ENCODE data around the gene NTMT1.
"Not testable (repeated sequence)": the region's sequence is repeated elsewhere in the genome, so short reads cannot be mapped to it uniquely, and the experiment has no call there.

The NTMT1 gene

DNA sequence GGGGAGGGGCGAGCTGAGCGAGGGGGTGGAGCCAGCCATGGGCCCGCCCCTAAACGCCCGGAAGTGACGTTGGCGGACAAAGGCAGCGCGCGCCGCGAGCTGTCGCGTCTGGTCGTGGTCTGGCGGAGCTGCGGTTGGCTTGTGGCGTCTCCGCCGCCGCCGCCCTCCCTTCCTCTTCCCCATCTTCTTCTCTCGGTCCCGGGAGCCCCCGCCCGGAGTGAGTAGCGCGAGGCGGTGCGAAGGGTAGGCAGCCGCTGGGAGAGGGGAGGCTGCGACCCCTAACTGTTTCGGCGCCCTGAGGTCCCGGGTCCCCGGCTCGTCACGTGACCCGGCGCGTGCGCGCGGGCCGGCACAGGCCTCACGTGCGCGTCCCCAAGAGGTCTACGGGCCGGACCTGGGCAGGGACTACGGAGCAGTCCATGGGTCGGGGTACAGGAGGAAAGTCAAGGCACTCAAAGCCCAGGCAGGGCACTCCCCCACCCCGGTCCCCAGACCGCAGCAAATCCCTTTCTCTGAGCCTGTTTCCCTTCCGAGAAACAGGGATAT lies at the start of gene NTMT1:
Gene NTMT1, plus strand, starts transcription at position 85 of the 546 bp plus-strand sequence. CDS start 6,541 bp downstream, outside the sequence.
- peak; percentile 91 for DNase-seq

DNA sequence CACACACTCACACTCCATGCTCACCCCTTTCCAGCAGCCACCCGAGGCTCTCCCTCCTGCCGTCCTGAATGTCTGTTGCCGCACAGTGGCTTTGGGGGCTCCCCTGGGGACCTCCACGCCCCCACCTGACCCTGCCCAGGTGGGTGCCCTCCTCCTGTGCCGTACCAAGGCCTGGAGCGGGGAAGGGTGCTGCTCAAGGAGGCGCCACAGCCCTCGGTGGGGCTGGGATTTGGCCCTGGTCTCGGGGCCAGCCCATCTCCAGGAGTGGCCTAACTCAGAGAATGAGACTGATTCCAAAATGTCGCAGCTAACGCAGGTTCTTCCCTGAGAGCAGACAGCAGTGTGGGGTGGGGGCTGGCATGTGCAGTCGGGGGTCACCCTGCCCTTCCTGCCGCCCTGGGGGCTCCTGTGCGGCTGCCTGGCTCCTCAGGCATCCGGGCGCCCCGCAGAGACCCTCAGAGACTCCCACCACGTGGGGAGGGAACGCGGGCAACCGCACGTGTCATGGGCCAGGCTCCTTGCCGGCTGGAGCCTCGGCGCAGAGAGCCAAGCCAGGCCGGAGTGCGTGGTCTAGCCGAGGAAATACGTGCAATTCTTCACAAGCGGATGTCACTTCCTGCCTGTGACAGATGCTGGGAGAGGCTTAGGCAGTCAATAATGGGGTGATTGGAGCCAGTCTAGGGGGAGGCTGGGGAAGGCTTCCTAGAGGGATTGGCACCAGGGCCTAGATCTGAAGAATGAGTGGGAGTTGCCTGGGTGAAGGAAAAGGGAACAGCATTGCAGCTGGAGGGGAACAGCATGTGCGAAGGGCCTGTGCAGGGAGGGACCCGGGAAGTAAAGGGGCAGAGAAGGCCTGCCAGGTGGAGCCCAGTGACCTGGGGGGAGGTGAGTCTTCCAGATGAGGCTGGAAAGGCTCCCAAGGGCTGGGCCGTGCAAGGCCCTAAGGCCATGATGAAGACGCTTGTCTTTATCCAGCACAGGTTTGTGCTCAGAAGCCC lies 49.1 kb upstream of the NTMT1 start:
- no peak for DNase-seq

DNA sequence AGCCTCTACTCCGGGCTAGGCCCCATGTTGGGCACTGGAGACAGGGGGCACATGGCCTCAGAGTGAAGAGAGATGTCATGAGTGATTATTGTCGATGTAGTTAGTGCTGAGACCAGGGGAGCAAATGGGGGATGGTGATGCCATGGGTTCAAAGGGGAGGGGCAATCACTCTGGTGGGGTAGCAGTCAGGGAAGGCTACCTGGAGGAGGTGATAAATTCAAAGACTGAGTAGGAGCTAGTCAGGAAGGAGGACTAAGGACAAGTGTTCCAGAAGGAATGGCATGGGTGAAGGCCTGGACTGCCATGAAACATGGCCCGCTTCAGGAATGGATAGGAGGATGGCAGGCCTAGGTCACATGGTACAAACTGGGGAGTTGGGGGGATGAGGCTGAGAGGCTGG lies 46.7 kb upstream of the NTMT1 start:
- no peak for DNase-seq

DNA sequence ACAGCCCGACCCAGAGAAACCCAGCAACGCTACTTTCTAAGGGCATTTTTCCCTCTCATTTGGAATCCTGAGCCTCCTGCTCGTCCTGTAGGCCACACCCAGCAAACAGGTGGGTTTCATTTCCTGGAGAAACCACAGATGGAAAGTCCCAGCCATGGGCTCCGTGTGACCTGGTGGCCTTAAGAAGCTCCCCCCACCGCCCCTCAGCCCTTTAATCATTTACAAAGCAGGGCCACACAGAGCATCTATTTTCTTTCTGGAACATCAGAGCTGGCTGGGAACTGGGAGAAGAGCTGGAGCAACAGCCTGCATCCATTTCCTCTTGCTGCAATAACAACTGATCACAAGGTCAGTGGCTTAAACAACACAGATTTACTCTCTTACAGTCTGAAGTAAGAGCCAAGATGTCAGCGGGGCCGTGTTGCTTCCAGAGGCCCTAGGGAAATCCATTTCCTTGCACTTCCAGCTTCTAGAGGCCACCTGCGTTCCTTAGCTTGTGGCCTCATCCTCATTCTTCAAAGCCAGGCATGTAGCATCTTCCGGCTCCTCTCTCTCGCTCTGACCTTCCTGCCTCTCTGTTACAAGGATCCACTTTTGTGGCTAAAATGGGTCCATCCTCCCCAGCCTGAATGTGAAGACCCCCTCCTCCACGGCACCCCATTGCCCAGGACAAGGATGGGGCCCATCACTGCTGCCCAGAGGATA lies 45.6 kb upstream of the NTMT1 start:
- DNase-seq: no peak

DNA sequence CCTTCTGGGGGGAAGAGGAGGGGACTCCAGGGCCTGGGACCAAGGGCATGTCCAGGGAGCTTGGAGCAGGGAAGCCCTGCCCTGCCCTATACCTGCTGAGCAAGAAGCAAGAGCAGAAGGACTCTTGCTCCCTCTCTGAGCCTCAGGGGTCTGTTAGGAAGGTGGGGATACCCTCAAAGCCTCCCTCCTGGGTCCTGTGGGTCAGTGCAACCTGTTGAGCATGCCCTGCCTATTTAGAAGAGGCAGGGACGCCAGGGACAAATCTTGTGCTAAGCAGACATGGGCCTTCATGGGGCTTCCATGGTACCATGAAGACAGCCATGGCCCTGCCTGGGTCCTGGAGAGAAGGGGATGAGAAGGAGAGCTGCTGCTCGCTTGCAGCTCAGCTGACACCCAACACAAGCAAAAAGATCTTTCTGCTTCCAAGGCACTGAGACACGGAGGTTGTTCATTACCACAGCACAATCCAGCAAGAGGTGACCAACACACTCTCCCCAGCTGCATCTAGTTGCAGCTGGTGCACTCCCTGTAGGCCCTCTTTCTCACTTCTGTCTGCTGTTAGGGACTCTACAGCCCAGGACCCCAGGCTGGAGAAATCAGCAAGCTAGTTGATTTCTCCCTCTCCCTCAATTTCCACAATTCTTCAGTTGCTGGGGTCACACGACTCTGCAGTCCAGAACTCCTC lies 44.3 kb upstream of the NTMT1 start:
- no peak for DNase-seq

DNA sequence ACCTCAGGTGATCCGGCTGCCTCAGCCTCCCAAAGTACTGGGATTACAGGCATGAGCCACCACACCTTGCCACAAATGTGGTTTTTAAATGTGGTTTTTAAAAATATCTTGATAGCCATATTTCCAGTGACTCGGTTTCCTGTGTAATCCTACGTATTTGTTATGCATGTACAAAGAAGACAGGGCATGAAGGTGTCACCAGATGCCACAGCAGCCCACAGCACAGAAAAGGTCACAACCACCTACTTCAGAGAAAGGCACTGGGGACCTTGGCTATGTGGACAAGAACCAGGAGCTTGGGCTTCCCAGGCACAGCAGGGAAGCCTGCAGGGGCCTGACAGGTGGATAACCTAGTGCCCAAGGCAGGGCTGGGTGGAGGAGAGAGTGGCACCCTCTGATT lies 43.1 kb upstream of the NTMT1 start:
- no peak for DNase-seq

- no peak for DNase-seq
These were observed 42.5 kb upstream of the NTMT1 start for GRCh38 chr9:129583308-129584038.

DNA sequence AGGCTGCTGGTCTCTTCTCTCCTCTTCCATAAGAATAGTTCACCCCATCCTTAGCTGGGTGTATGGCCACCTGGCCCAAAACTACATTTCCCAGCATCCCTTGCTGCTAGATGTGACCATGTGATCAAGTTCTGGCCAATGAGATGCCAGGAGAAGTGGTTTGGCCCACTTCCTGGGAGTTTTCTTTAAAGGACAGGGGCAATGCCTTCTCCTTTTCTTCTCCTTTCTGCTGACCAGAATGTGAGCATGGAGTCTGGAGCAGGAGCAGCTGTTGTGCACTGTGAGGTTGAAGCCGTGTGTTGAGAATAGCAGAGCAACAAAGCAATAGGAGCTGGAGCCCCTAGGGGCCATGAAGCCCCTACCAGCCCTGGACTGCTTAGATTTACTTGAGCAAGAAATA lies 41.8 kb upstream of the NTMT1 start:
- DNase-seq: peak; percentile 74

GRCh38 chr9:129585352-129585751 lies 40.6 kb upstream of the NTMT1 start:
- DNase-seq: no peak

GRCh38 chr9:129586245-129586644 lies 39.7 kb upstream of the NTMT1 start:
- DNase-seq: no peak

GRCh38 chr9:129586685-129587084 lies 39.3 kb upstream of the NTMT1 start:
- no peak for DNase-seq

GRCh38 chr9:129587487-129588262 lies 38.3 kb upstream of the NTMT1 start:
- DNase-seq: no peak

DNA sequence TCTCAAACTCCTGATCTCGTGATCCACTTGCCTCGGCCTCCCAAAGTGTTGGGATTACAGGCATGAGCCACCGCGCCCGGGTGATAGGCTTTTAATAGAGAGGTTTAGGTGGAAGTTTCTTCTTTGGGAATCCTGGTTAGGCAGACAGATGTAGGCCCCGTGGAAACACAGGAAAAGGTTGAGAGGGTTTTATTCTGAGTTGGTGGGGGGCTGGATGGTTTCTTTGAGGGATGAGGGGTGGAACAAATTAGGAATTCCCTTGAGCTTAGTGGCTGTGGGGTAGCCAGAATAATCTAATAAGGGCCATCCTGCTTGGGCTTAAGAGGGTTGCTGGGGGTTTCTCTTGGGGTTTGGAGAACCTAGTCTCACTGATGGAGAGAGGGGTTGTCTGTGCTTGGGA lies 35.5 kb upstream of the NTMT1 start:
- no peak for DNase-seq

- no peak for DNase-seq
These were observed 34.0 kb upstream of the NTMT1 start for GRCh38 chr9:129591916-129592315.

GRCh38 chr9:129592790-129593189 lies 33.2 kb upstream of the NTMT1 start:
- not testable (repeated sequence) for DNase-seq

- no peak for DNase-seq
These were observed 31.3 kb upstream of the NTMT1 start for GRCh38 chr9:129594632-129595031.

DNA sequence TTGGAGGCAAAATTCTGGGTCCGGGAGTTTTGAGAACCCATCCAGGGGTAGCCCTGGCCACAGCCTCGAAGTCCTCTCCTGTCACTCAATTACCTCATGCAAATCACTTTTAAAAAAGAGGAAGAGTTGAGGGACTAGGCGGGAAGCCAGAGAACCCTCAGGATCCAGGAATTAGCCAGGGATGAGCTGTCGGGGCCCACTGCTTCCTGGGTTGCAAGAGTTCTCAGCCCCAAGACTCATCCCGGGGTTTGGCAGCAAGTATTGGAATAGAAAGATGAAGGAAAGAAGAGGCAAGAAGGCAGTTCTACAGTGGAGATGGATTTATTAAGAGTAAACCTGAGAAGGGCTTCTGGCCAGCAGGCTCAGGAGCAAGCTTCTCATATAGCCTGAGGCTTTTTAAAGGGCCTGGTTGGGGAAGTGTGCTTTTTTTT lies 30.6 kb upstream of the NTMT1 start:
- no peak for DNase-seq

DNA sequence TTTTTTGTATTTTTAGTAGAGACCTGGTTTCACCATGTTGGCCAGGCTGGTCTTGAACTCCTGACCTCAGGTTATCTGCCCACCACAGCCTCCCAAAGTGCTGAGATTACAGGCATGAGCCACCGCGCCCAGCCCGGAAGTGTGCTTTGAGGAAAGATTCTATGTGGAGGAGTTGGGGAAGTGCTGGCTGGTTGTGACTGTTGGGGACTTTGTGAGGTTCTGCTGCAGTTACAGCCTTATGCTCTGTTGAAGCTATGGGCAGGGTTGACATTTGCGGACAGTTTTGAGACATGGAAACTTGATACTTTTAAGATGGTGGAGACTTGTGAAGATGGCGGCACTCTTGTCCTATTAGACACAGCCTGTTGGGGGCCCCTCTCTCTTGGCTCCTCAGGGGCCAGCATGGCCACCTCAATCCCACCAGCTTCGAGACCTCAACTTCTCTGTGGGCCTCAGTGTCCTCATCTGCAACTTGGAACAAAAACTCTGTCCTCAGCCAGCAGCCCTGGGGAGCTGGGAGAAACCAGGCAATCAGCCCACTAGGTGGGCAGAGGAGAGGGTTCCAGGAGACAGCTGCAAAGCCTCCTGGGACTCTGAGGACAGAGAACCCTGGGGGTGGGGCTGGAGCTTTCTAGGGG lies 29.9 kb upstream of the NTMT1 start:
- no peak for DNase-seq

DNA sequence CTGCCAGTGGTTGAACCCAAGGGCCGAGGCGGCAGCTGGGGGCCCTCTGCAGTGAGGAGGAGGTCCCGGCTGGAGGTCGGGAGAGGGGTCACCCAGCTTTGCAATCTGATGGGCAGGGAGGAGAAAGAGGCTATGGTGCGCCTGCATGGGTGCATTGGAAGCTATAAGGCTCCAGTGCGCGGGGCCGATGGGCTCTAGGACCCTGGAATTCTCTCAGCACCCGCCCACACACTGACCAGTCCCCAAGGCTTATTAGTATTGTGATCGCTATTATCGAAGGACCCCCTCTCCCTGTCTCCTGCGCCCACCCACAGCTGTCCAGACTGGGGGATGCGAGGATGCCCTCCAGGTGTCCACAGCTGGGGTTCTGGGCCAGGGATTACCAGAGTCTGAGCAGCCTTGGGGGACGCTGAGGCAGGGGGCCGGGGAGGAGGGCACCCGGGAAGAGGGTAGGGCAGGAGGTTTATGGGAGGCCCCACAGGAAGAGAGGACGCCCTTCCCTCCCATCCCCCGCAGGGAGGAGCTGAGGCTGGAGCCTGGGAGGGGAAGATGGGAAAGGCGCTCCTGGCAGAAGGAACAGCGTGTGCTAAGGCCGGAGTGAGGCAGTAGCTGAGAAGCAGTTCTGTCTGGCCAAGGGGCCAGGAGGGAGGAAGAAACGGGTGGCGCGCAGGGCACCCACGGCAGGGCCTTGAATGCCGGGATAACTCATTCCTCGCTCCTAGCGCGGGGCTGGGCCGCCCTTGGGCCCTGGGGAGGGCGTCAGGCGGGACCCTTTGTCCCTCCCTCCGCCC lies 29.2 kb upstream of the NTMT1 start:
- no peak for DNase-seq

All from midbrain (tissue), 1 donor.